HCT116 (cell line): Measurements from ENCODE around the gene TK1. TPM values are rescaled to one million over a fixed set of nuclear protein-coding genes. Genes with fewer than 3 reads are reported as not detected.
A peak's percentile ranks its signal among the peaks of the same experiment; 100 is the strongest.

Experiments used
- ATAC-seq: fragments of 200-7000 bp; cut with Tn5 transposase; 2 replicates; pipeline ENCODE4 v1.9.1; 2020; ENCODE audit warnings: mild to moderate bottlenecking, moderate library complexity
- BruUV-seq: library from RNA; stranded (reverse); fragments of 400-500 nt; replicated peaks from 2 replicates; lab custom pipeline; 2021; lab: Mats Ljungman, UMichigan
- CTCF ChIA-PET: fragments of 300-600 bp; sonication (Branson Sonifier 250); formaldehyde crosslinking; loops from one replicate; lab custom pipeline; 2021; ENCODE audit warnings: antibody characterized with exemption; lab: Charles Lee
- POLR2A ChIA-PET: fragments of 300-600, 350-600 bp; sonication (Branson Sonifier 250); formaldehyde crosslinking; loops from one replicate; lab custom pipeline; 2021; ENCODE audit warnings: antibody characterized with exemption; lab: Charles Lee
- RAD21 ChIA-PET, 2 experiments: fragments of 300-600 bp; sonication (Branson Sonifier 250); formaldehyde crosslinking; loops; one replicate each; lab custom pipeline; 2023; ENCODE audit warnings: low total read pairs in 2 of 2; ENCODE audit not compliant: uncharacterized antibody in 2 of 2, unreplicated experiment in 2 of 2, low non-redundant PET in 1 of 2; lab: Charles Lee
- DNase-seq: peaks from one replicate; pipeline ENCODE4 v3.0.0-alpha.2; 2010; ENCODE audit warnings: low read depth, low spot score
- H2AFZ ChIP-seq: fragments of 200-600 bp; shearing (Covaris generic), sonication (generic); 2 replicates; pipeline ENCODE4 v1.6.1; 2017; ENCODE audit warnings: low read depth, mixed run types, mixed read lengths, antibody characterized with exemption, low read length; ENCODE audit not compliant: poor library complexity, severe bottlenecking
- H3K27ac ChIP-seq: 2 replicates; pipeline ENCODE4 v1.5.1; 2012; ENCODE audit warnings: low read depth, low read length
- H3K27me3 ChIP-seq: fragments of 200-600 bp; sonication (generic); 2 replicates; pipeline ENCODE4 v1.6.1; 2016; ENCODE audit warnings: mixed run types, low read length, mixed read lengths; ENCODE audit not compliant: insufficient read depth
- H3K36me3 ChIP-seq, 2 experiments: fragments of 200-500 bp in 1 of 2; fragments of 200-600 bp in 1 of 2; sonication (Bioruptor generic) in 1 of 2; sonication (generic) in 1 of 2; 2 replicates each; pipeline versions ENCODE4 v1.5.1 to v1.6.1; 2014 to 2016; ENCODE audit warnings: low read length in 2 of 2, inconsistent platforms in 1 of 2, mixed read lengths in 1 of 2, mixed run types in 1 of 2; ENCODE audit not compliant: insufficient read depth in 2 of 2, control insufficient read depth in 1 of 2
- H3K4me1 ChIP-seq, 2 experiments: fragments of 200-600 bp in 1 of 2; sonication (generic) in 1 of 2; 2 replicates each; pipeline versions ENCODE4 v1.5.1 to v1.6.1; 2012 to 2017; ENCODE audit warnings: low read length in 2 of 2, inconsistent platforms in 1 of 2, mild to moderate bottlenecking in 1 of 2, mixed read lengths in 1 of 2, mixed run types in 1 of 2, moderate library complexity in 1 of 2; ENCODE audit not compliant: insufficient read depth in 2 of 2, control insufficient read depth in 1 of 2
- H3K4me2 ChIP-seq: fragments of 200-600 bp; sonication (generic); 2 replicates; pipeline ENCODE4 v1.6.1; 2017; ENCODE audit warnings: mixed run types, low read length, mixed read lengths
- H3K4me3 ChIP-seq, 2 experiments: fragments of 200-600 bp in 1 of 2; sonication (generic) in 1 of 2; replicated peaks in 1 of 2; 2 replicates each; pipeline ENCODE4 v1.5.1; 2011 to 2016; ENCODE audit warnings: low read length in 2 of 2, control low read depth in 1 of 2, low read depth in 1 of 2, mild to moderate bottlenecking in 1 of 2, mixed read lengths in 1 of 2, mixed run types in 1 of 2
- H3K79me2 ChIP-seq: fragments of 200-600 bp; sonication (generic); 2 replicates; pipeline ENCODE4 v1.6.1; 2017; ENCODE audit warnings: mild to moderate bottlenecking, mixed run types, low read length, moderate library complexity, mixed read lengths; ENCODE audit not compliant: insufficient read depth
- H3K9ac ChIP-seq: fragments of 200-600 bp; sonication (generic); 2 replicates; pipeline ENCODE4 v1.6.1; 2016; ENCODE audit warnings: low read length, mixed read lengths
- H3K9me2 ChIP-seq: fragments of 200-600 bp; sonication (generic), shearing (Covaris generic); 2 replicates; pipeline ENCODE4 v1.6.1; 2017; ENCODE audit warnings: mixed run types, mild to moderate bottlenecking, moderate library complexity; ENCODE audit not compliant: insufficient read depth
- H3K9me3 ChIP-seq, 2 experiments: fragments of 200-500 bp in 1 of 2; fragments of 200-600 bp in 1 of 2; sonication (Bioruptor generic) in 1 of 2; sonication (generic) in 1 of 2; 2 replicates each; pipeline ENCODE4 v1.6.1; 2014 to 2017; ENCODE audit warnings: low read length in 2 of 2, mixed read lengths in 2 of 2, inconsistent platforms in 1 of 2, low read depth in 1 of 2, mild to moderate bottlenecking in 1 of 2, mixed run types in 1 of 2, moderate library complexity in 1 of 2; ENCODE audit not compliant: control insufficient read depth in 1 of 2, insufficient read depth in 1 of 2
- H4K20me1 ChIP-seq: fragments of 200-600 bp; sonication (generic), shearing (Covaris generic); 2 replicates; pipeline ENCODE4 v1.6.1; 2017; ENCODE audit warnings: mixed run types, mild to moderate bottlenecking, moderate library complexity; ENCODE audit not compliant: insufficient read depth
- CBX3 ChIP-seq: IDR thresholded peaks from 2 replicates; pipeline ENCODE4 v1.6.1; 2012; ENCODE audit warnings: low read depth
- CEBPB ChIP-seq: IDR thresholded peaks from 2 replicates; pipeline ENCODE4 v1.6.1; 2012; ENCODE audit warnings: low read depth
- EGR1 ChIP-seq: IDR thresholded peaks from 2 replicates; pipeline ENCODE4 v1.6.1; 2012; ENCODE audit warnings: low read depth
- EZH2 ChIP-seq: fragments of 200-600 bp; sonication (generic); IDR thresholded peaks from 2 replicates; pipeline ENCODE4 v1.6.1; 2017; ENCODE audit warnings: antibody characterized with exemption, mixed run types
- FOSL1 ChIP-seq: IDR thresholded peaks from 2 replicates; pipeline ENCODE4 v1.6.1; 2012; ENCODE audit warnings: low read depth
- POLR2A ChIP-seq: IDR thresholded peaks from 2 replicates; pipeline ENCODE4 v1.7.0; 2011; ENCODE audit warnings: borderline replicate concordance; ENCODE audit not compliant: insufficient read depth, insufficient read length; ENCODE audit errors: extremely low read depth
- POLR2AphosphoS5 ChIP-seq: IDR thresholded peaks from 2 replicates; pipeline ENCODE4 v1.6.1; 2011; ENCODE audit warnings: mild to moderate bottlenecking, low read depth, low read length, moderate library complexity
- REST ChIP-seq: IDR thresholded peaks from 2 replicates; pipeline ENCODE4 v1.6.1; 2012; ENCODE audit warnings: low read depth
- SRF ChIP-seq: IDR thresholded peaks from 2 replicates; pipeline ENCODE4 v1.6.1; 2012; ENCODE audit warnings: low read depth
- TCF7L2 ChIP-seq: IDR thresholded peaks from 2 replicates; pipeline ENCODE4 v1.7.0; 2011; ENCODE audit warnings: borderline replicate concordance, inconsistent platforms; ENCODE audit not compliant: insufficient read depth, insufficient read length; ENCODE audit errors: extremely low read depth
- intact Hi-C: fragments of 100-400 bp; cut with micrococcal nuclease; formaldehyde crosslinking; loops from 2 replicates; pipeline ENCODE4 v1.10.0; 2022
- total RNA-seq: library from RNA; stranded (reverse); gene quantifications from one replicate; pipeline ENCODE4 v1.2.1, GENCODE V29; 2021; ENCODE audit not compliant: unreplicated experiment

Gene TK1
- total RNA-seq, 1 experiment from 2014 or later = 315 TPM

GRCh38 chr17:78225088-78225865 is 38.4 kb upstream of the TK1 start:
- H3K36me3 ChIP-seq = peaks cover 36 to 38% of the 10 kb centered on the region in 2 experiments
- H2AFZ ChIP-seq = no peak overlapping the region
- no peak for TF ChIP-seq EGR1
- peak; percentile 68 for TF ChIP-seq POLR2AphosphoS5
- ChIA-PET RAD21 (interaction anchor here in 1 of 2 experiments (1.7 kb wide), 1 partner anchor 39 kb away, joined by 3 read pairs; the partner anchor contains the start of gene TK1), CTCF (no interaction called here), POLR2A (interaction anchor here (1.4 kb wide), 1 partner anchor 38 kb away, joined by 4 read pairs; the partner anchor contains the start of genes AFMID and TK1)
- DNase-seq (no peak), ATAC-seq (peak; percentile 7; the same call in 1 of the 2 replicates)
- no peaks in the 10 kb centered on the region for H3K9me2 ChIP-seq
- no peak overlapping the region for H3K9ac ChIP-seq
- no peak overlapping the region for H3K4me2 ChIP-seq
- H3K4me3 ChIP-seq = no peak overlapping the region
- H4K20me1 ChIP-seq = no peaks in the 10 kb centered on the region
- intact Hi-C loops = no loop called here
- H3K4me1 ChIP-seq = no peaks in the 10 kb centered on the region
- peaks cover 18% of the 10 kb centered on the region for H3K79me2 ChIP-seq
- BruUV-seq = no TSS peak
- no peak overlapping the region for H3K27ac ChIP-seq
- H3K9me3 ChIP-seq = no peaks in the 10 kb centered on the region
- no peaks in the 10 kb centered on the region for H3K27me3 ChIP-seq

- ATAC-seq = no peak
- intact Hi-C loops = no loop called here
- no peaks in the 10 kb centered on the region for H3K27me3 ChIP-seq
- H4K20me1 ChIP-seq = no peaks in the 10 kb centered on the region
- peaks cover 24% of the 10 kb centered on the region for H3K79me2 ChIP-seq
- ChIA-PET CTCF (no interaction called here), RAD21 (no interaction called here)
- H3K4me3 ChIP-seq = no peak overlapping the region
- no peaks in the 10 kb centered on the region for H3K4me1 ChIP-seq
- H3K27ac ChIP-seq = no peak overlapping the region
- H2AFZ ChIP-seq = no peak overlapping the region
- H3K36me3 ChIP-seq = peaks cover 40 to 43% of the 10 kb centered on the region in 2 experiments
- H3K9me3 ChIP-seq = no peaks in the 10 kb centered on the region
- H3K9me2 ChIP-seq = no peaks in the 10 kb centered on the region
- BruUV-seq = no TSS peak
- no peak overlapping the region for H3K4me2 ChIP-seq
- no peak for DNase-seq
- TF ChIP-seq REST (no peak), FOSL1 (no peak), TCF7L2 (no peak), POLR2A (no peak), SRF (no peak), CBX3 (no peak), EZH2 (no peak), CEBPB (no peak)
- TF ChIP-seq, all 23 proteins: peak for 0
- POLR2A ChIA-PET = interaction anchor here (1.4 kb wide), 1 partner anchor 37 kb away, joined by 4 read pairs; the partner anchor contains the start of genes AFMID and TK1
- H3K9ac ChIP-seq = no peak overlapping the region
Measured at GRCh38 chr17:78224231-78225087, 37.6 kb upstream of the TK1 start.
